ENCODE measurements around the gene THOC6.
"Not testable (repeated sequence)": the region's sequence is repeated elsewhere in the genome, so short reads cannot be mapped to it uniquely, and the experiment has no call there.

Gene THOC6

DNA sequence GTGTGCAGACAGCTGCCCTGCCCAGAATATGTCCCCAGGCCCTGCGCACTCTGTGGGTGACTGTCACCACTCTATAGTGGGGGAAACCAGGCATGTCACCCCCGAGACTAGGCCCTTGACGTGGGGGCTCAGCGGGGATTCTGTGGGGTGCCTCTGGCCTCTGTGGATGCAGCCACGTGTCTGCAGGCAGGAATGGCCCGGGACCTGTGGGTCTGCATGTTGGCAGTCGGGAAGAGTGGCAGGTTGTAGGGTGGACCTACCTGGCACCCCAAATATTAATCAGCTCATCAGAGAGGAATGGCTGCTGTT, 42.6 kb downstream of the THOC6 start:
- TF ChIP-seq EZH2phosphoT487 (IDR thresholded peaks at IDR 0.05; ENCODE audit: borderline replicate concordance, low read length), result no peak
- TF ChIP-seq, protein P1, sequence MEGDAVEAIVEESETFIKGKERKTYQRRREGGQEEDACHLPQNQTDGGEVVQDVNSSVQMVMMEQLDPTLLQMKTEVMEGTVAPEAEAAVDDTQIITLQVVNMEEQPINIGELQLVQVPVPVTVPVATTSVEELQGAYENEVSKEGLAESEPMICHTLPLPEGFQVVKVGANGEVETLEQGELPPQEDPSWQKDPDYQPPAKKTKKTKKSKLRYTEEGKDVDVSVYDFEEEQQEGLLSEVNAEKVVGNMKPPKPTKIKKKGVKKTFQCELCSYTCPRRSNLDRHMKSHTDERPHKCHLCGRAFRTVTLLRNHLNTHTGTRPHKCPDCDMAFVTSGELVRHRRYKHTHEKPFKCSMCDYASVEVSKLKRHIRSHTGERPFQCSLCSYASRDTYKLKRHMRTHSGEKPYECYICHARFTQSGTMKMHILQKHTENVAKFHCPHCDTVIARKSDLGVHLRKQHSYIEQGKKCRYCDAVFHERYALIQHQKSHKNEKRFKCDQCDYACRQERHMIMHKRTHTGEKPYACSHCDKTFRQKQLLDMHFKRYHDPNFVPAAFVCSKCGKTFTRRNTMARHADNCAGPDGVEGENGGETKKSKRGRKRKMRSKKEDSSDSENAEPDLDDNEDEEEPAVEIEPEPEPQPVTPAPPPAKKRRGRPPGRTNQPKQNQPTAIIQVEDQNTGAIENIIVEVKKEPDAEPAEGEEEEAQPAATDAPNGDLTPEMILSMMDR (IDR thresholded peaks at IDR 0.05; ENCODE audit: low read depth, low read length, poor library complexity, severe bottlenecking), result no peak
- H3K79me2 ChIP-seq (ENCODE audit: control insufficient read depth, low read length), result no peaks in the 10 kb centered on the region
- no peaks in the 10 kb centered on the region for H3K27me3 ChIP-seq (ENCODE audit: control insufficient read depth, low read length)
- no peaks in the 10 kb centered on the region for H3K9me3 ChIP-seq (ENCODE audit: control insufficient read depth, insufficient read depth, low read length)
- no peak overlapping the region for H3K4me3 ChIP-seq (ENCODE audit: low read length)
- H4K20me1 ChIP-seq (ENCODE audit: control insufficient read depth, insufficient read depth, low read depth, low read length), result no peaks in the 10 kb centered on the region
- no peak overlapping the region for H3K4me2 ChIP-seq (ENCODE audit: low read length)
- no peaks in the 10 kb centered on the region for H3K36me3 ChIP-seq (ENCODE audit: control insufficient read depth, low read length)
- no peaks in the 10 kb centered on the region for H3K9me2 ChIP-seq (replicated peaks; ENCODE audit: control insufficient read depth, low read length)
- no peaks in the 10 kb centered on the region for H3F3A ChIP-seq (ENCODE audit: control insufficient read depth, insufficient read depth)
- no peak overlapping the region for H3K27ac ChIP-seq (ENCODE audit: low read depth, low read length)
- no peaks in the 10 kb centered on the region for H3K4me1 ChIP-seq (ENCODE audit: control insufficient read depth, low read length)

DNA sequence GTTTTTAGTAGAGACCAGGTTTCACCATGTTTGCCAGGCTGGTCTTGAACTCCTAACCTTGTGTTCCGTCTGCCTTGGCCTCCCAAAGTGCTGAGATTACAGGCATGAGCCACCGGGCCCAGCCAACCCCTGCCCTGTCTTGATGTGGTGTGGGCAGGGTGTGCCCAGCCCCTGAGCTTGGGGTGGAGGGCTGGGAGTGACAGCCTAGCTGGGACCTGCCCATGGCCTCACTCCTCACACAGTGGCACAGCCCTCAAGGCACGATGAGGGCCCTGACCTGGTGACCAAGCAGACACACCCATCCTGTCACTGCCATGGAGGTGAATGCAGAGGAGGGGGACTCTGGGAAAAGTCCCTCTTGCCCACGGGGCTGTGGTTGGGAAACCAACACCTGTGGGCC, 44.7 kb downstream of the THOC6 start:
- no peaks in the 10 kb centered on the region for H3K9me3 ChIP-seq (ENCODE audit: control insufficient read depth, insufficient read depth, low read length)
- H3K79me2 ChIP-seq (ENCODE audit: control insufficient read depth, low read length), result no peaks in the 10 kb centered on the region
- no peaks in the 10 kb centered on the region for H3K4me1 ChIP-seq (ENCODE audit: control insufficient read depth, low read length)
- no peaks in the 10 kb centered on the region for H3K36me3 ChIP-seq (ENCODE audit: control insufficient read depth, low read length)
- H3K27me3 ChIP-seq (ENCODE audit: control insufficient read depth, low read length), result no peaks in the 10 kb centered on the region
- no peak overlapping the region for H3K4me3 ChIP-seq (ENCODE audit: low read length)
- TF ChIP-seq EZH2phosphoT487 (IDR thresholded peaks at IDR 0.05; ENCODE audit: borderline replicate concordance, low read length), result no peak
- TF ChIP-seq, protein P1 (IDR thresholded peaks at IDR 0.05; ENCODE audit: low read depth, low read length, poor library complexity, severe bottlenecking), result no peak
- no peaks in the 10 kb centered on the region for H3K9me2 ChIP-seq (replicated peaks; ENCODE audit: control insufficient read depth, low read length)
- H3K4me2 ChIP-seq (ENCODE audit: low read length), result no peak overlapping the region
- no peak overlapping the region for H3K27ac ChIP-seq (ENCODE audit: low read depth, low read length)
- H4K20me1 ChIP-seq (ENCODE audit: control insufficient read depth, insufficient read depth, low read depth, low read length), result no peaks in the 10 kb centered on the region
- no peaks in the 10 kb centered on the region for H3F3A ChIP-seq (ENCODE audit: control insufficient read depth, insufficient read depth)

DNA sequence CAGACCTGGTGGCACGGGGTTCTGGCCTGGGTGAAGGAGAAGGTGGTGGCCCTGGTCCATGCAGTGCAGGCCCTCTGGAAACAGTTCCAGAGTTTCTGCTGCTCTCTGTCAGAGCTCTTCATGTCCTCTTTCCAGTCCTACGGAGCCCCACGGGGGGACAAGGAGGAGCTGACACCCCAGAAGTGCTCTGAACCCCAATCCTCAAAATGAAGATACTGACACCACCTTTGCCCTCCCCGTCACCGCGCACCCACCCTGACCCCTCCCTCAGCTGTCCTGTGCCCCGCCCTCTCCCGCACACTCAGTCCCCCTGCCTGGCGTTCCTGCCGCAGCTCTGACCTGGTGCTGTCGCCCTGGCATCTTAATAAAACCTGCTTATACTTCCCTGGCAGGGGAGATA, 45.3 kb downstream of the THOC6 start:
- not testable (repeated sequence) for H3K9me2 ChIP-seq (replicated peaks; ENCODE audit: control insufficient read depth, low read length); H3K79me2 ChIP-seq (ENCODE audit: control insufficient read depth, low read length); H3K36me3 ChIP-seq (ENCODE audit: control insufficient read depth, low read length); H3K9me3 ChIP-seq (ENCODE audit: control insufficient read depth, insufficient read depth, low read length); H4K20me1 ChIP-seq (ENCODE audit: control insufficient read depth, insufficient read depth, low read depth, low read length); H3K4me1 ChIP-seq (ENCODE audit: control insufficient read depth, low read length); H3K27ac ChIP-seq (ENCODE audit: low read depth, low read length); H3K27me3 ChIP-seq (ENCODE audit: control insufficient read depth, low read length); H3F3A ChIP-seq (ENCODE audit: control insufficient read depth, insufficient read depth); H3K4me2 ChIP-seq (ENCODE audit: low read length); H3K4me3 ChIP-seq (ENCODE audit: low read length)

DNA sequence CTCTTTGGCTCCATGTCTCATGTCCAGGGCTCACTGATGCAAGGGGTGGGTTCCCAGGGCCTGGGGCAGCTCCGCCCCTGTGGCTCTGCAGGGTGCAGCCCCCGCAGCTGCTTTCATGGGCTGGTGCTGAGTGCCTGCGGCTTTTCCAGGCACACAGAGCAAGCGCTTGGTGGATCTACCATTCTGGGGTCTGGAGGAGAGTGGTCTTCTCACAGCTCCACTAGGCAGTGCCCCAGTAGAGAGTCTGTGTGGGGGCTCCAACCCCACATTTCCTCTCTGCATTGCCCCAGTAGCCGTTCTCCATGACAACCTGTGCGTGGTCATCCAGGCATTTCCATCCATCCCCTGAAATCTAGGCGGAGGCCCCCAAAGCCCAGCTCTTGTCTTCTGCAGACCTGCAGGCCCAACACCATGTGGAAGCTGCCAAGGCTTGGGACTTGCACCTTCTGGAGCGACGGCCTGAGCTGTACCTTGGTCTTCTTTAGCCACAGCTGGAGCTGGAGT, 46.8 kb downstream of the THOC6 start:
- peaks cover 18% of the 10 kb centered on the region for H3K4me1 ChIP-seq (ENCODE audit: control insufficient read depth, low read length)
- TF ChIP-seq, protein P1 (IDR thresholded peaks at IDR 0.05; ENCODE audit: low read depth, low read length, poor library complexity, severe bottlenecking), result no peak
- no peak for TF ChIP-seq EZH2phosphoT487 (IDR thresholded peaks at IDR 0.05; ENCODE audit: borderline replicate concordance, low read length)
- H3K9me2 ChIP-seq (replicated peaks; ENCODE audit: control insufficient read depth, low read length), result no peaks in the 10 kb centered on the region
- H4K20me1 ChIP-seq (ENCODE audit: control insufficient read depth, insufficient read depth, low read depth, low read length), result no peaks in the 10 kb centered on the region
- H3K27ac ChIP-seq (ENCODE audit: low read depth, low read length), result no peak overlapping the region
- H3K79me2 ChIP-seq (ENCODE audit: control insufficient read depth, low read length), result no peaks in the 10 kb centered on the region
- no peak overlapping the region for H3K4me2 ChIP-seq (ENCODE audit: low read length)
- no peaks in the 10 kb centered on the region for H3K9me3 ChIP-seq (ENCODE audit: control insufficient read depth, insufficient read depth, low read length)
- no peaks in the 10 kb centered on the region for H3F3A ChIP-seq (ENCODE audit: control insufficient read depth, insufficient read depth)
- H3K4me3 ChIP-seq (ENCODE audit: low read length), result no peak overlapping the region
- no peaks in the 10 kb centered on the region for H3K27me3 ChIP-seq (ENCODE audit: control insufficient read depth, low read length)
- H3K36me3 ChIP-seq (ENCODE audit: control insufficient read depth, low read length), result no peaks in the 10 kb centered on the region

Measured in DOHH2 (cell line).